Nephron progenitor cell (in vitro differentiated cells): ENCODE results near the gene ASS1.

ENCODE experiments used
- DNase-seq: peaks from one replicate; pipeline ENCODE4 v3.0.0; 2021
- H3K27ac Mint-ChIP-seq: 2 replicates; pipeline ENCODE4 v1.8.0; 2021; ENCODE audit warnings: mild to moderate bottlenecking, moderate library complexity, mixed read lengths
- H3K27me3 Mint-ChIP-seq: 2 replicates; pipeline ENCODE4 v1.8.0; 2021; ENCODE audit warnings: mild to moderate bottlenecking, low read depth, mixed read lengths; ENCODE audit not compliant: poor library complexity
- H3K36me3 Mint-ChIP-seq: 2 replicates; pipeline ENCODE4 v1.8.0; 2021; ENCODE audit warnings: low read depth, mixed read lengths
- H3K4me1 Mint-ChIP-seq: 2 replicates; pipeline ENCODE4 v1.8.0; 2021; ENCODE audit warnings: mixed read lengths
- H3K4me3 Mint-ChIP-seq: 2 replicates; pipeline ENCODE4 v1.8.0; 2021; ENCODE audit warnings: mild to moderate bottlenecking, moderate library complexity, mixed read lengths
- H3K9me3 Mint-ChIP-seq: 2 replicates; pipeline ENCODE4 v1.8.0; 2021; ENCODE audit warnings: mild to moderate bottlenecking, moderate library complexity, mixed read lengths
- TF ChIP-seq, protein P1 (sequence below): fragments of 200-600 bp; sonication (generic); IDR thresholded peaks from 2 replicates; pipeline ENCODE4 v1.5.0; 2021; ENCODE audit warnings: antibody characterized with exemption

ASS1 gene

GRCh38 chr9:130442746-130443455, 1.9 kb upstream of the ASS1 start:
- peaks cover 29% of the 10 kb centered on the region for H3K27me3 Mint-ChIP-seq
- TF ChIP-seq, protein P1, sequence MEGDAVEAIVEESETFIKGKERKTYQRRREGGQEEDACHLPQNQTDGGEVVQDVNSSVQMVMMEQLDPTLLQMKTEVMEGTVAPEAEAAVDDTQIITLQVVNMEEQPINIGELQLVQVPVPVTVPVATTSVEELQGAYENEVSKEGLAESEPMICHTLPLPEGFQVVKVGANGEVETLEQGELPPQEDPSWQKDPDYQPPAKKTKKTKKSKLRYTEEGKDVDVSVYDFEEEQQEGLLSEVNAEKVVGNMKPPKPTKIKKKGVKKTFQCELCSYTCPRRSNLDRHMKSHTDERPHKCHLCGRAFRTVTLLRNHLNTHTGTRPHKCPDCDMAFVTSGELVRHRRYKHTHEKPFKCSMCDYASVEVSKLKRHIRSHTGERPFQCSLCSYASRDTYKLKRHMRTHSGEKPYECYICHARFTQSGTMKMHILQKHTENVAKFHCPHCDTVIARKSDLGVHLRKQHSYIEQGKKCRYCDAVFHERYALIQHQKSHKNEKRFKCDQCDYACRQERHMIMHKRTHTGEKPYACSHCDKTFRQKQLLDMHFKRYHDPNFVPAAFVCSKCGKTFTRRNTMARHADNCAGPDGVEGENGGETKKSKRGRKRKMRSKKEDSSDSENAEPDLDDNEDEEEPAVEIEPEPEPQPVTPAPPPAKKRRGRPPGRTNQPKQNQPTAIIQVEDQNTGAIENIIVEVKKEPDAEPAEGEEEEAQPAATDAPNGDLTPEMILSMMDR: no peak
- H3K4me3 Mint-ChIP-seq: peak overlapping the region; percentile 32
- peaks cover 25% of the 10 kb centered on the region for H3K4me1 Mint-ChIP-seq
- H3K9me3 Mint-ChIP-seq: peaks cover 29% of the 10 kb centered on the region
- DNase-seq: no peak
- peaks cover 15% of the 10 kb centered on the region for H3K36me3 Mint-ChIP-seq
- H3K27ac Mint-ChIP-seq: no peak overlapping the region

GRCh38 chr9:130443456-130443801, 1.3 kb upstream of the ASS1 start:
- H3K9me3 Mint-ChIP-seq: peaks cover 29% of the 10 kb centered on the region
- peaks cover 30% of the 10 kb centered on the region for H3K27me3 Mint-ChIP-seq
- peaks cover 29% of the 10 kb centered on the region for H3K4me1 Mint-ChIP-seq
- H3K27ac Mint-ChIP-seq: no peak overlapping the region
- no peak for DNase-seq
- TF ChIP-seq, protein P1: no peak
- H3K36me3 Mint-ChIP-seq: peaks cover 15% of the 10 kb centered on the region
- peak overlapping the region; percentile 42 for H3K4me3 Mint-ChIP-seq

- peak overlapping the region; percentile 42 for H3K4me3 Mint-ChIP-seq
- H3K27me3 Mint-ChIP-seq: peaks cover 30% of the 10 kb centered on the region
- no peak for DNase-seq
- peaks cover 29% of the 10 kb centered on the region for H3K9me3 Mint-ChIP-seq
- H3K36me3 Mint-ChIP-seq: peaks cover 15% of the 10 kb centered on the region
- H3K4me1 Mint-ChIP-seq: peaks cover 29% of the 10 kb centered on the region
- TF ChIP-seq, protein P1: no peak
- H3K27ac Mint-ChIP-seq: no peak overlapping the region
Observed at GRCh38 chr9:130443840-130444492, 795 bp upstream of the ASS1 start.

- Mint-ChIP-seq H3K9me3 (peaks cover 17% of the 10 kb centered on the region), H3K4me3 (peak overlapping the region; percentile 82), H3K36me3 (peaks cover 11% of the 10 kb centered on the region), H3K27ac (peak overlapping the region; percentile 40), H3K4me1 (peaks cover 32% of the 10 kb centered on the region), H3K27me3 (peaks cover 29% of the 10 kb centered on the region)
- TF ChIP-seq, protein P1: no peak
- no peak for DNase-seq
Observed at GRCh38 chr9:130445268-130445983, 665 bp downstream of the ASS1 start.

DNA sequence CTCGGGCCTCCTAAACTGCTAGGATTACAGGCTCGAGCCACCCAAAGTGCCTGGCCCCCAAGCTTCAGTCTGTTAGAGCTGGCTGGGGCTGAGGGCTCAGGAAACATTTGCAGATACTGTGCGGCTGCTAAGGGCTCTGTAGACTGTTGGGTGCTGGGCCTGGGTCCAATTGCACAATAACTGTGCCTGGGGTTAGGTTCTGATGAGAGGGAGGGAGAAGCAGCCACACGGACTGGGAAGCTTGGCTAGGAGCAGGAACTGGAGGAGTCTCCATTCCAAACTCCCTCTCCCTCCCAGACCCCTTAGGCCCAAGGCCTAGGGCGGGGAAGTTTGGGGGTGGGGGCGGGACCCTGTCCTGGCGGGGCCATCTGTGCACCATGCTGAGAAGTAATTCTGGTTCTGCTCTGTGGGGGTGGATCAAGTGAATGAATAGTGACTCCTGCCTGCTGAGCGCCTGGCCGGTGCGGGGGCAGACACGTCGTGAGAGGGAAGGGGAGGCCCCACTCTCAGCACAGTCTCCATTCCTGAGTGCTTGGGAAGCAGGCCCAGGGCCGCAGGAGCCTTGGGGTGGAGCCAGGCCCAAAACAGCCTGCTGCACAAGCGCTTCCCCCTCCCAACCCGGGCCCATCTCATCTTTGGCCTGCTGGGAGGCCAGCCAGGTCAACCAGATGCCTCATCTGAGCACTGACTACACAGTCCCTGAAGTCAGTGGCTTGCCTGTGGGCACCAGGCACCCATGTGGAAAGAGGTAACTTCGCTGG, 1.5 kb downstream of the ASS1 start:
- TF ChIP-seq, protein P1: no peak
- DNase-seq: peak; percentile 46
- H3K4me3 Mint-ChIP-seq: peak overlapping the region; percentile 82
- peaks cover 37% of the 10 kb centered on the region for H3K4me1 Mint-ChIP-seq
- H3K36me3 Mint-ChIP-seq: peaks cover 9% of the 10 kb centered on the region
- H3K27ac Mint-ChIP-seq: peak overlapping the region; percentile 40
- H3K27me3 Mint-ChIP-seq: peaks cover 29% of the 10 kb centered on the region
- H3K9me3 Mint-ChIP-seq: peaks cover 11% of the 10 kb centered on the region
